Endothelial cell (in vitro differentiated cells): ENCODE data around the gene SLC25A15. TPM values are rescaled to one million over a fixed set of nuclear protein-coding genes. Genes with fewer than 3 reads are reported as not detected.

Experiments
- DNase-seq: peaks from one replicate; pipeline ENCODE4 v3.0.0; 2021; ENCODE audit warnings: low spot score
- H3K27ac Mint-ChIP-seq: one replicate; pipeline ENCODE4 v1.8.0; 2021; ENCODE audit warnings: mixed read lengths, inconsistent platforms; ENCODE audit not compliant: unreplicated experiment
- H3K27me3 Mint-ChIP-seq: one replicate; pipeline ENCODE4 v1.8.0; 2021; ENCODE audit warnings: mild to moderate bottlenecking, moderate library complexity, mixed read lengths, inconsistent platforms; ENCODE audit not compliant: unreplicated experiment
- H3K36me3 Mint-ChIP-seq: one replicate; pipeline ENCODE4 v1.8.0; 2021; ENCODE audit warnings: mild to moderate bottlenecking, low read depth, mixed read lengths, inconsistent platforms; ENCODE audit not compliant: unreplicated experiment
- H3K4me1 Mint-ChIP-seq: one replicate; pipeline ENCODE4 v1.8.0; 2021; ENCODE audit warnings: mild to moderate bottlenecking, mixed read lengths, inconsistent platforms; ENCODE audit not compliant: unreplicated experiment
- H3K4me3 Mint-ChIP-seq: one replicate; pipeline ENCODE4 v1.8.0; 2021; ENCODE audit warnings: mild to moderate bottlenecking, mixed read lengths, inconsistent platforms; ENCODE audit not compliant: unreplicated experiment
- H3K9me3 Mint-ChIP-seq: one replicate; pipeline ENCODE4 v1.8.0; 2021; ENCODE audit warnings: mixed read lengths, inconsistent platforms; ENCODE audit not compliant: unreplicated experiment
- total RNA-seq: library from RNA; stranded (reverse); fragmentation: NEBNext Ultra II Directional; extraction: Animal tissue kit (Norgen Biotek cat#: 25700); gene quantifications from one replicate; pipeline ENCODE4 v1.2.1, GENCODE V29; 2021; ENCODE audit not compliant: unreplicated experiment
- TF ChIP-seq, protein P1 (sequence below): fragments of 200-600 bp; sonication (generic); IDR thresholded peaks from one replicate; pipeline ENCODE4 v1.5.0; 2021; ENCODE audit warnings: antibody characterized with exemption; ENCODE audit not compliant: unreplicated experiment

Gene SLC25A15
- total RNA-seq, 1 donor from 2014 or later, result 7.6 TPM

DNA sequence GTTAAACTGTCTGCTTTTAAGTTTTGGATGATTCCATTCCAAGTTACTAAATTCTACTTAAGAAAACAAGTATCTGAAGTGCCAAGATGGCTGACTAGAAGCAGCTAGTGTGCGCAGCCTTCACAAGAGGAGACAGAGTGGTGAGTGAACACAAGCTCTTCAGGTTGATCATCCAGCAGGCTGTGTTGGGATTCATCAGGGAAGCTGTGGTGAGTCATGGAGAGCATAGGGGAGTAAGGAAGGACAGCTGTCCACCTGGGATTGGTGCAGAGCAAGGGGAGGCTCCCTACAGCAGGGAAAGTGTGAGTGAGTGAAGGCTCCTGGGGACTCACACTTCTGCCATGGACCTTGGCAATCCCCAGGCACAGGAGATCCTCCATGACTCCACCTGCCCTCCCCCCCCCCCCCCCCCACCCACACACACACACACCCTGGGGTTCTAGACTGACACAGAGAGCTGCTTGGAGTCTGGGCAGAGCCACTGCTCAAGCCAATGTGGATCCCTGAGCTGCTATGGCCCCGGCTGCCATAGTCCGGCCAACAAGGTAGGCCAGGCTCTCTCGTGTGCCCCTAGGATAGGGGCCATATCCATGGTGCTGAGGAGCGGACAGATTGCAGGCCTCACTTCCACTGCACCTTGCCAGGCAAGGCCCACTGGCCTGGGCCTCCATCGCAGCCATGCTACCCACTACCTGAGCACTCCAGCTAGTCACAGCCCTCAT, 23.5 kb downstream of the SLC25A15 start:
- Mint-ChIP-seq H3K36me3 (peaks cover 4% of the 10 kb centered on the region), H3K9me3 (no peaks in the 10 kb centered on the region), H3K4me3 (no peak overlapping the region), H3K4me1 (no peaks in the 10 kb centered on the region), H3K27me3 (no peaks in the 10 kb centered on the region), H3K27ac (no peak overlapping the region)
- no peak for DNase-seq
- TF ChIP-seq, protein P1, sequence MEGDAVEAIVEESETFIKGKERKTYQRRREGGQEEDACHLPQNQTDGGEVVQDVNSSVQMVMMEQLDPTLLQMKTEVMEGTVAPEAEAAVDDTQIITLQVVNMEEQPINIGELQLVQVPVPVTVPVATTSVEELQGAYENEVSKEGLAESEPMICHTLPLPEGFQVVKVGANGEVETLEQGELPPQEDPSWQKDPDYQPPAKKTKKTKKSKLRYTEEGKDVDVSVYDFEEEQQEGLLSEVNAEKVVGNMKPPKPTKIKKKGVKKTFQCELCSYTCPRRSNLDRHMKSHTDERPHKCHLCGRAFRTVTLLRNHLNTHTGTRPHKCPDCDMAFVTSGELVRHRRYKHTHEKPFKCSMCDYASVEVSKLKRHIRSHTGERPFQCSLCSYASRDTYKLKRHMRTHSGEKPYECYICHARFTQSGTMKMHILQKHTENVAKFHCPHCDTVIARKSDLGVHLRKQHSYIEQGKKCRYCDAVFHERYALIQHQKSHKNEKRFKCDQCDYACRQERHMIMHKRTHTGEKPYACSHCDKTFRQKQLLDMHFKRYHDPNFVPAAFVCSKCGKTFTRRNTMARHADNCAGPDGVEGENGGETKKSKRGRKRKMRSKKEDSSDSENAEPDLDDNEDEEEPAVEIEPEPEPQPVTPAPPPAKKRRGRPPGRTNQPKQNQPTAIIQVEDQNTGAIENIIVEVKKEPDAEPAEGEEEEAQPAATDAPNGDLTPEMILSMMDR, result no peak

DNA sequence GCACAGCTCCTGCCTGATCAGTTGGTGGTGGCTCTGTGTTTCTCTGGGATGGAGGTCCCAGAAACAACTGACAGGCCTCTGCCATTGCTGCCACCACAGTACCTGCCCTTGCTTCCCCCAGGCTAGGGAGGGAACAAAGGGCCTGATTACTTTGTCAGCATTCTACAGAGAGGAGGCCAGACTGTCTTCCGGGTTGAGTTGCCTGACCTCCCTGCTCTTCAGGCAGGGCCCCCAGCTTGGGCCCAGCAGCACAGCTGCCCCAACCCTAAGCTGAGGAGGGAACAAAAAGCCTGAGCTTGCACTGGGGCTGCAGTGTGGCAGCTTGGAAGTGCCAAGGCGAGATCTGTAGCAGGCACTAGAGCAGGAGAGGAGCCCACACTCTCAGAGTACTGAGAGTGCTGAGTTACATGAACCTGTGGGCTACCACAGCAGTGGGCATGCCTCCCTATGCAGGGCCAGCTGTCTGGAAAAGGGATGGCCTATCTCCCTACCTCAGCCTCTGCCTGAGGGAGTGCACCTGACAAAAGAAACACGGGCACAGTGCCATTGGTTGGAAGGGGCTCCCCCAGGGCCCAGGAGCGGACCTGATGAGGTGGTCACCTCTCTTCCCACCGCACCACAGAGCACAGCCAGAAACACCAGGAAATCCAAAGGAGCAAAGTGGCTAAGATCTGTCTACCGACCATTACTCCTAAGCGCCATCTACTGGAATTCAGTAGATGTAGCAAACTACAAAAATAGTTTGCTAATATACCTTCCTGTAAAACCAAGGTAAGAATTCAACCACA, 24.4 kb downstream of the SLC25A15 start:
- H3K4me3 Mint-ChIP-seq, result no peak overlapping the region
- TF ChIP-seq, protein P1, result peak; percentile 31
- H3K36me3 Mint-ChIP-seq, result peaks cover 4% of the 10 kb centered on the region
- no peaks in the 10 kb centered on the region for H3K27me3 Mint-ChIP-seq
- H3K27ac Mint-ChIP-seq, result no peak overlapping the region
- no peaks in the 10 kb centered on the region for H3K9me3 Mint-ChIP-seq
- DNase-seq, result no peak
- H3K4me1 Mint-ChIP-seq, result no peaks in the 10 kb centered on the region

GRCh38 chr13:40814803-40815202, 25.4 kb downstream of the SLC25A15 start:
- peaks cover 2% of the 10 kb centered on the region for H3K36me3 Mint-ChIP-seq
- H3K9me3 Mint-ChIP-seq, result no peaks in the 10 kb centered on the region
- TF ChIP-seq, protein P1, result no peak
- no peak for DNase-seq
- no peak overlapping the region for H3K27ac Mint-ChIP-seq
- no peaks in the 10 kb centered on the region for H3K4me1 Mint-ChIP-seq
- no peaks in the 10 kb centered on the region for H3K27me3 Mint-ChIP-seq
- no peak overlapping the region for H3K4me3 Mint-ChIP-seq

DNA sequence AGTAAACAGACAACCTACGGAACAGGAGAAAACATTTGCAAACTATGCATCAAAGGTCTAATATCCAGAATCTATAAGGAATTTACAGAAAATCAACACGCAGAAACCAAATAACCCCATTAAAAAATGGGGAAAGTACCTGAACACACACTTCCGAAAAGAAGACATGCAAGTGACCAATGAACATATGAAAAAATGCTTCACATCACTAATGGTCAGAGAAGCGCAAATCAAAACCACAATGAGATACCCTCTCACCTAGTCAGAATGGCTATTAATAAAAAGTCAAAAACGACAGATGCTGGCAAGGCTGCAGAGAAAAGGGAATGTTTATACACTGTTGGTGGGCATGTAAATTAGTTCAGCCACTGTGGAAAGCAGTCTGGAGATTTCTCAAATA, 29.5 kb downstream of the SLC25A15 start:
- no peaks in the 10 kb centered on the region for H3K27me3 Mint-ChIP-seq
- no peaks in the 10 kb centered on the region for H3K36me3 Mint-ChIP-seq
- H3K4me3 Mint-ChIP-seq, result no peak overlapping the region

More for the DNA sequence above, 29.5 kb downstream of the SLC25A15 start:
- DNase-seq, result no peak
- TF ChIP-seq, protein P1, result no peak
- no peak overlapping the region for H3K27ac Mint-ChIP-seq
- no peaks in the 10 kb centered on the region for H3K9me3 Mint-ChIP-seq
- no peaks in the 10 kb centered on the region for H3K4me1 Mint-ChIP-seq
